Fibroblast of skin of abdomen (primary cell): ENCODE data around the gene KRT72. TPM values are rescaled to one million over a fixed set of nuclear protein-coding genes. Genes with fewer than 3 reads are reported as not detected.

Source experiments
- DNase-seq: peaks from one replicate; pipeline ENCODE4 v3.0.0-alpha.2; 2013
- polyA plus RNA-seq, 2 experiments: library from polyadenylated mRNA; unstranded; fragments of 120-200 nt; gene quantifications; one replicate each; pipeline ENCODE4 v1.2.1, GENCODE V29; 2013; ENCODE audit not compliant: insufficient read length in 2 of 2

The KRT72 gene
- not detected for polyA plus RNA-seq (2013, experiment 1 of 2; ENCODE audit: insufficient read length)
- polyA plus RNA-seq (2013, experiment 2 of 2; ENCODE audit: insufficient read length) = not detected

DNA sequence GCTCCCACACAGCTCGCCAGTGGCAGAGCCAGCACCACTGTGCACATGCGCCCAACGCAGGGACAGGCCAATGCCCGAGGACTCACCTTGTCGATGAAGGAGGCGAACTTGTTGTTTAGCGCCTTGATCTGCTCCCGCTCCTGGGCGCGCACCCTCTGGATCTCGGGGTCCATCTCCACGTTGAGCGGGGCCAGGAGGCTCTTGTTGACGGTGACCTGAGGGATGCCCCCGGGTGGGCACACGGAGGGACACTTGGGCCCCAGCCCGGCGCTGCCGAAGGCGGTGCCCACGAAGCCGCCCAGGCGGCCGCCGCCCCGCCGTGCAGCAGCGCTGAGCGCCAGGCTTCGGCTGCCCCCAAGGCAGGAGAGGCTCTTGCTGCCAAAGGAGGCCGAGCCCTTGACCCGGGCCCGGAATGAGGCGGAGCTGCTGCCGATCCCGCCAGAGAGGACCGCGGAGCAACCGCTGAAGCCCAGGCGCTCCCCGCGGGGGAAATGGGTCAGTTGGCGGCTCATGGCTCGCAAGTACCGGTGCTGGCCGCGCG, at the start of gene KRT72:
Gene KRT72, minus strand, starts transcription at position 523 of the 541 bp plus-strand sequence. Its CDS starts 11 bp downstream, at position 512.
- DNase-seq = no peak

DNA sequence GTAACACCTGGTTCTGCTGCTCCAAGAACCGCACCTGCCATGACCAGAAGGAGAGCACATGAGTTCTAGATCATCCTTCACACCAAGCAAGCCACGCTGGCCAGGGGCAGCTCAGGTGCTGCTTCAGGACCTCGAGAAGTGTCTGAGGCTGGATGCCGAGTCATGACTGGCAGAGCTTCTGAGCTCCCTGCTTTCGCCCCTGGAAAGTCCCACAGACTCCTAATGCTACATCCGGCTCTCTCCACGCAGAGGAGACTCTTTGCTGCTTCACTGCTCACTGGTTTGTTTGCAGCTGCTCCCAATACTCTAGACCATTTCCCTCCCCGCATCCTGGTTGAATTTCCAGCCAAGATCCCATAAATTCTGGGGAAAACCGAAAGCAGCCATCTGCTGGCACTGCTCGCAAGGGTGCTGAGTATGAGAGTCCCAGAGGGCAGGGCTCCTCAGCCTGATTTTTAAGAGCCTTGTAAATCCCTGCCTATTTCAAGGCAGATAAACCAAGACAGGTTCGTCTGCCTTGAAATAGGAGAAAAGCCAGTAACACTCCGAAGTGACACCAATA, 49.3 kb upstream of the KRT72 start:
- no peak for DNase-seq

DNA sequence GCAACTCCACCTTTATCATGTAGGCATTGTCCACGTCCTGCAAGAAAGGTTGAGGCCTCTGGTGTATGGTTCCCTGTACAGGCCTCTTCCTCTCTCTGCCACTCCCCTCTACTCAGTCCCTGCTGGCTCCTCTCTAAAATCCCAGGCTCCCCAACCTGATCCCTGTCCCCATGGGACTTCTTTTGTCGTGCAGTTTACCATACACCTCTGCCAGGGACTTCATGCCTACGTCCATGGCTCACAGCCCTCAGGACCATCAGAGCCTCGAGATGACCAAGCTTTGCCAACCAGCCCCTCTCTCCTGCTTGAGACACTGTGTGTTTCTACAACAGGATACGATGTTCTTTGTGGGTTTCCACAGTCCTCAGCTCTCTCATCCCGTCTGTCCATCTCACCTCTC, 47.8 kb upstream of the KRT72 start:
- no peak for DNase-seq

DNA sequence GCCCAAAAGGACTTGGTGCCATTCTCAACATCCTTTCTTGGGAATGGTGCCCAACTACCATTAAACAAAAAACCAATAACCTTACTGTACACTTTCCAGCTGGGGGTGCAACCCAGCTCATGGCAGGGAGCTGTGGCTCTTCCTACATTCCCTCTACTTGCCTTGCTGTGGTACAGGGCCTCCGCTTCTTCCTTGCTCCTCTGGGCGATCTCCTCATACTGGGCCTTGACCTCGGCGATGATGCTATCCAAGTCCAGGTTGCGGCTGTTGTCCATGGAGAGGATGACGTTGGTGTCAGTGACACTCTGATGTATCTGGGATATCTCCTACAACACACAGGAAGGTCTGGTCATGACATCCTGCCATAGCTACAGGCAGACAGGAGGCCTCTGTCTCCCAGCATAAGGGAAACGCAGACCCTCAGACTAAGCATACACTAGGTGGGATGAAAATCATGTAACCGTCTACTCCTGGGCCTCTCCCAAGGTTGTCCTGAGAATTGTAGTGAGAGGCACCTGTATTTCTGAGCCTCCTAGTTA, 46.8 kb upstream of the KRT72 start:
- DNase-seq = no peak

DNA sequence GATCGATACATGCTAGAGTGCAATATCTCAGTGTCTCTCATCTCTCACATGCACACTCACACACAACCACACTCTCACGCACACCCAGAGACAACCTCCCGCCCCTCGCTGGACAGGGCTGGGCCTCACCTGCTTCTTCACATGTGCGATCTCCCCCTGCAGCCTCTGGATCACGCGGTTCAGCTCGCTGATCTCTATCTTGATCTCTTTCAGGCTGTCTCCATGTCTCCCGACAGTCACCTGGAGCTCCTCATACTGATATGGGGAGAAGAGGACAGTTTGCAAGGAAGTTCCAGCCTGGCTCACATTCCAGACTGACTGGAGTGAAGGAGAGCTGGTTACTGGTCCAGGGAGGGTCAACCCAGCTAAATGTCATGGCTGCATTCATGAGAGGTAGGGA, 46.3 kb upstream of the KRT72 start:
- DNase-seq = no peak

DNA sequence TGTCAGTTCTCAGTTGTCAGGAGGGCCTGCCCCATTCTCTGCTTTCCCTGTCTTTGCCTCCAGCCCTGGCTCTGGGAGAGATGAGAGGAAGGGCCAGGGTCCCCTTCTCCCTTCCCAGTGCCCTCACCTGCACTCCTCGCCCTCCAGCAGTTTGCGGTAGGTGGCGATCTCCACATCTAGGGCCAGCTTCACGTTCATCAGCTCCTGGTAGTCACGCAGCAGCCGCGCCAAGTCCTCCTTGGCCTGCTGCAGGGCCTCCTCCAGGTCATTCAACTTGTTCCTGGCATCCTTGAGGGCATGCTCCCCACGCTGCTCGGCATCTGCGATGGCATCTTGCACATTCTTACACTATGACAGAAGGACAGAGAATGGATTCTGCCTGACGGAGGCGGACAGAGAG, 45.4 kb upstream of the KRT72 start:
- no peak for DNase-seq

DNA sequence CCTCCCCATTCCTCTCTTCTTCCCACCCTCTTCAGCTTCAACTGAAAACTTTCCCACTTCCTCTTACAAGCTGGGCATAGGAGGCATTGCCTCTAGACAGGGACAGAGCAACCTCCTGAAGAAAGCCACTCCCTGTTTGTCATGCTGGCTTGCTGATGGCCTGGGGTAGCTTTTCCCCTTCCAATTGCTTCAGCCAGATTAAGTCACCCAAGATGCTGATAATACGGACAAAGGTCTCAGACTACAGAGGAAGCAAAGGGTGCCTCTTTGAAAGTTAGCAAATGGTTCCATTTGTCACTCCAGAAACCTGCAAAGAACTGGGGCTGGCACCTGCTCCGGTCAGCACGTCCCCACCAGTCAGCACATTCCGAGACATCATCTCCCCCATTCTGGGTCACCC, 44.7 kb upstream of the KRT72 start:
- DNase-seq = no peak

DNA sequence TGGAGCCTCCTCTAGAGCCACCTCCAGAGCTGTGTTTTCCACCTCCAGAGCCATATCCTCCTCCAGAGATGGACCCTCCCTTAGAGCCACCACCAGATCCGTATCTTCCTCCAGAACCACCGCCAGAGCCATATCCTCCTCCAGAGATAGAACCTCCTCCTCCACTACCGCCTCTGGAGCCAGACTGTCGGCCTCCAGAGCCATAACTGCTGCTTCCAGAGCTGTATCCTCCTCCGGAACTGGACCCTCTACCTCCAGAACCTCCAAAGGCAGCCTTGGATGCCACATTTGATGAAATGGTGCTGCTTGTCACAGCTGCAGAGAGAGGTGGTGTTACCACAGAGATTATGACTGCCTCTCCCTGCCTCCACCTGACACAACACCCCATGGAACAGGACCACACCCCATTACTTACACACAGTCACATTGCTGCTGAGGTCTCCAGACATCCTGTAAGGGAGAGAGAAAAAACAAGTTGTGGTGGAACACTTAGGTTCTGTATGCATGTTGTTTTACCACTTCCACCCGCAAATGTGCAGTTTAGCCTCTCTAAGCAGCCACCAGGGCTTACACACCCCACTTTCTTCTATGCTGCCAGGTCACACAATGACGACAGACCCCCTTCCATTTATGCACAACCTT, 44.0 kb upstream of the KRT72 start:
- DNase-seq = no peak

DNA sequence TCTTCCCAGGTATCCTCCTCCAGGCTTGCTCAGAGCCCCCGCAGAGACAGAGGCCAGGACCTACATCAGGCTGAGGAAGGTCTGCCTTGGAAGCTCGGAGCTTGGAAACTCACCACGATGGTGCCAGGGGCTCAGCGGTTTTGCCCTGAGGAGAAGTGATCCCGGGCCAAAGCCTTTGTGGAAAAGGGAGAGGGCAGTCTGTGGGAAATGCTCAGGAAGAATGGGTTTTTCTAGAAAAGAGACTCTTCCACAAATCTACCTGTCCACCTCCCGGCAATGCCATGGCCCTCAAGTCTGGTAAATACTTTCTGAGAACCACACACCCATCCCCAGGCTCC, 42.8 kb upstream of the KRT72 start:
- no peak for DNase-seq

DNA sequence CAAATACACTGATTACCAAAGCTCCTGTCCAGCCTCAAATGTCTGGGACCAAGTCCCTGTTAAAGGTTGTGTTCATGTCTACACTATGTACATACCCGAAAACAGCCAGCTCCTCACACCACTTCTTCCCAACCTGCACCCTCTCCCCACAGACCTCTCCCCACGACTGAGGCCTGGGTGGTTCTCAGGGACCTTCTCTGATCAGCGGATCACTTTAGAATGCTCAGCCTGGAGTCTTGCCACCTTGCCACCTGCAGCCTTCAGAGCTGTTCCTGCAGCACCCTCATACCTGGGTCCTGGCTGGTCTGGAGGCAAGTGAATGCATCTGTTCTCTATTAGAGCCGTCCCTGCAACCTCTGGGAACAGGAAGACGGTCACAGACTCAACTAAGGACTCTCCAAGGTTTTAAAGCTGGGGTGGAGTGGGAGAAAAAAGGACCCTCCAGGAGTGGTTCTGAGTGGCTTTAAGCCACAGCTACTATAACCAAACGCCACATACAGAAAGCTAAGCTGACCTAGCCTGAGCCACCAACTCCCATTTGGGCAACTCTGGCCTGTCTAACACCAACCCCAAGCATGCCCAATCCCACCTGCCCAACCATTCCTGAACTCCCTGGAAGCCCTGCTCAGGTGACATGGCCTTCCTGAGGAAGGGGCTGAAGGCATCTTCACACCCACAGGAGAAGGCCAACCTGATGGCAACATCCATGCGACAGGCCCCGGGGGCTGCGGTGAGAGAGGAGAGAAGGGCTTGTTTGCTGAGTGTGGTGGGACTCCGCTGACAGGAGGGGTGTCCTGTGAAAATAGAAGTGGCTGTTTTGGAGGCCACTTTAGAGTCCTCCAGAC, 42.2 kb upstream of the KRT72 start:
- DNase-seq = no peak

DNA sequence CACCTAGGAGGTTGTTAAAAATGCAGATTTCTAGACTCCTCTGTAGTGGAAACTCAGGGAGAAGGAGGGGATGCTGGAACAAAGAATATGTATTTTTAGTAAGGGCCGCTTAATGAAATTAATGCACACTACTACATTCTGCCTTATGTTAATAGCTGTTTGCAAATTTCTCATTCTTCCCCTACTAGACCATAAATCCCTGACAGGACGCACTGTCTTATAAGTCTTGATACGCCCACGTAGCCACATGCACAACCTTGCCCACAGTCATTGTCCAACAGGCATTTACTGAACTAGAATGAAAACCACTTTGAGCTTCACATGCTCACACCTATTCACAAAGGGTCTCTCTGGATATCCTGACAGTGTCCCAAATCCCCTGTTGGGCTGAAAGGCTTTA, 40.2 kb upstream of the KRT72 start:
- no peak for DNase-seq

DNA sequence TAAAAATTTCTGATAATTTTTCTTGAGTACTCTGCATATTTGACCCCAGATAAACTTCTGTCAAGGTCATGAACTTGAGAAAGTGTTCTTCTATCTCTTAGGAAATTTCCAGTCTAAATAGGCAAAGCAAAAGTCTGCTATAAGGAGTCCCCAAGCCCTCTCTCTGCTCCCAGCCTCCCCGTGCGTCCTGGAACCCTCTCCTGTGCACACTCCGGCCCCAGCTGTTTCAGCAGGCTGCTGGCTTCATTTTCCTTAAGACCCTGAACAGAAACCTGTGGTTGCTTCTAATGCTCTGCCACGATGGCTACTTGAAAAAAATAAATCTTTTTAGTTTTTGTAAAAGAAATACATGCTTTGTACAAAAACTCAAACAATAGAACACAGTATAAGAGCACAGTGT, 36.0 kb upstream of the KRT72 start:
- DNase-seq = no peak

DNA sequence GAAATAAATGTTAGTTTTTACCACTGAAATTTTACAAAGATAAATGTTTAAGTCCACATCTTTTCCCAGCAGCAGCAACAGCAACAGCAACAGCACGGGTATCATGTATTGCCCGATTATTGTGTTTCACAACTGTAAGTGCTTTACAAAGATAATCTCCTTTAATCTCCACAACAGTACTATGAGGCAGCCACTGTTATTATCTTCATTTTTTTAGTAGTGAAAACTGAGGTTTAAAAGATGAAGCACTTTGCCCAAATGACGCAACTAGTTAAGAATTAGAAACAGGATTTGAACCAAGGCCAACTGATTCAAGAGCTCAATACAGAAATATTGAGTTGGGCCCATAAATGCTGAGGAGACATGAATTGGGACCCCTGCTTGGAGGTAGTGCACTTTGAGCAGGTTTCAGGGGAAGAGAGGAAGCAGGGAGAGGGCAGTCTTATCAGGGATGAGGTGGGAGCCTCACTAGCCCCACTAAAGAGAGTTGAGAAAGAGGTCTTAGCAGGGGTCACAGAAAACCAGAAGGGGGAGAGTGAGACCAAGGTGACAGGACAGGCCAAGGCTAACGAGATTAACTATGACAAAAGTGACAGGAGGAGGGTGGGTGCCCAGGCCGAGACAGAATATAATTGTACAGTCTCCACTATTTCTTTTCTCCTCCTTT, 35.5 kb upstream of the KRT72 start:
- no peak for DNase-seq

DNA sequence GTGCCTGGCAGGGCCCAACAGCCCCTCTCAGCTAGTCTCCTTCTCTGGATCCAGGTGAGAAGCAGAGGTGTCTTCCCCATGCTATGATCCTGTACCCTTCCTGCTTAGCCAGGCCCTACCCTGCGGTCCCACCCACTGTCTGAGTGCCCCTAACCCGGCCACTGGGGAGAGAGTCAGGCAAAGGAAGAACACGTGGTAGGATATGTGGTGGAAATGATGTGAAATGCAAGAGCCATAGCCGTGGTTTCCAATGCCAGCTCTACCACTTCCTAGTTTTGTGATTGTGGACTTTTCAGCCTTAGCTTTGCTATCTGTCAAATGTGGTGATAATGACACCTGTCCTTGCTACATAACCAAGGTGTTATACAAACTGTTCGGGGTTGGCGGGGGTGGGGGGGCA, 34.9 kb upstream of the KRT72 start:
- no peak for DNase-seq

DNA sequence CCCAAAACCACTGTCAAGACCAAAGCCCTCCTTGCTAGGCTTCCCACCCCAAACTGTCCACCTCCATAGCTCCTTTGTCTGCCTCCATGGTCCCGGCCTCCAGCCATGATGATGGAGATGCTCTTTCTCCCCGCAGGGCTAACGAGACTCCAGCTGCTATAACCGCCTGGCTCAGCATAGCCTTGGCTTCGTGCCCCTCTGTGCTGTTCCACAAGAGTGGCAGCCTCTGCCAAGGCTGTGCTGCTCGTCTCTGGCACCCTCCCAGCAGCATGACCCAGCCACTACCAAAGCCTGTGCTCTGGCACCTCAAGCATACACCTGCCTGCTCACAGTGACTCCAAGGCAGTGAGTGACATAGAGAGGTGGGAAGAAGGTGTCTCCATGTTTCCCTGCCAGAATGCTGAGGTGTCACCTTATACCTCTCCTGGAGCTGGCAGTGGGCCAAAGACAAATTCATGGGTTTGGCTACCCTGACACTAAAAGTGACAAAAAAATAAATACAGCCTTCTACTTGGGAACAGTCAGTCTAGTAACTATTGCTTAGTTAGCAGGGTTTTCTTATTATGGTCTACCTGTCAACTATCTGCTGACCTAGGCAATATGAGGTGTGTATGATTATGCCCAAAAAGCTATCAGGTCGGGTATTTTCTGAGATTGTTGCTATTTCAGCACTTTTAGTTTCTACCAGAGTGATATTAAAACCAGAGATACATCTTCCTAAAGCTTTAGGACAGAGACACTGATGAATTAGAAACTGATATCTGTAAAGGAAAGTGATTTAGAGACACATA, 33.2 kb upstream of the KRT72 start:
- DNase-seq = no peak

DNA sequence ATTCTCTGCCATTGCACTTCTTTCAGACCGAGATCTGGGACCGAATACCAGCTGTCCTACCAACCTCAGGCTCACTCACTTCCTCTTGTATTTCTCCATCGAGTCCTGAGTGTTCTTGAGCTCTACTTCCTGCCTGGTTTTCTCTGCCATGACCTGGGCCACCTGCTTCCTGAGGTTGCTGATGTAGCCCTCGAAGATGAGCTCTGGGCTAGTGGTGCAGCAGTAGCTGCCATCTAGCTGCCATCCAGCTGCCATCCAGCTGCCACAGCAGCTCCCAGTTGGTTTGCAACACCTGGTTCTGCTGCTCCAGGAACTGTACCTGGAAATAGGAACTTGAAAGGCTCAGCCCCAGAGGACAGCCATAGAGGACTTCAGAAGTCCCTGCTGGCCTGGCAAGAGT, 32.1 kb upstream of the KRT72 start:
- no peak for DNase-seq

DNA sequence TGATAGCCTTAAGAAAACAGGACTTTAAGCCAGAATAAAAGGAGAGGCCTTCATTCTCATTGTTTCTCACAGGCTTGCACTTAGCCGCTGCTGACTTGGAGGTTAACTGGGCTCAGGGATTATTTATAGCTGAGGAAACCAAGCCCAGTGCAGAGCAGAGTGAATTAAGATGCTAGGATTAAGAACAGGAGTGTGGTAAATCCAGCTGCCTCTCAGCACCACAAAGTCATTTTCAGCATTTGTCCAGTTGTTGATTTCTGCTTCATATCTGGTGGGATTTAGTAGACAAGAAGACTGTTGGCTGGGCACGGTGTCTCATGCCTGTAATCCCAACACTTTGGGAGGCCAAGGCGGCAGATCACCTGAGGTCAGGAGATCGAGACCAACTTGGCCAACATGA, 31.4 kb upstream of the KRT72 start:
- DNase-seq = no peak

DNA sequence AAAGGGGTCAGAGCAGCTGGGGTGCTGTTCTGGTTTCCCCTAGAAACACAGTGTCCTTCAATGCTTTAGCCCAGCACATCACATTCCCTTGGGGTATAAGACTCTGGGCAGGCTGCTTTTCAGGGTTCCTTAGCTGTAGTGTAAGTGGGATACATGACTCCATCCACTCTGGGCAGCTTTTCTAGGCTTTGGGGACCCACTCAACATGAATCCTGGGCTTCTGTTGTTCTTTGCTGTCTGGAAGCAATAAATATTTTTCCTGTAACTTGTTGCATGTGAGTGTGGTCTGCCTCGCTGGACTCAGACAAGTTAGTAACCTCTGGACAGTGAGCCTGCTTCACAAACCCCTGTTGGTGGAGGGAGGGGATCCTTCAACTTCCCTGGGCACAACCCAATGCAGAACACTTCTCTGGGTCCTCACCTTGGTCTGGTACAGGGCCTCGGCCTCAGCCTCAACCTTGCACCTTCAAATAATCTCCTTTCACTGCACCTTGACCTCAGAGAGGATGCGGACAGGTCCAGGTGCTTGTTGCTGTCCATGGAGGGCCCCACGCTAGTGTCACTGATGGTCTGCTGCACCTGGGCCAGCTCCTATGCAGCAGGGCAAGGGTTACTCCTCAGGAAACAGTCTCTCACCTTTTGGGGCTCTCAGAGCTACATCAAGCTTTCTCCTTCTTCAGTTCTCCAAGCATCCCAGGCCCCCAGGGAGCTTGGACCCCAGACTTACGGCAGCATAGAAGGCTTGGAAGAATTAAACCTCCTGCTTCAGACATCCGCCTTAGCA, 30.6 kb upstream of the KRT72 start:
- DNase-seq = no peak

DNA sequence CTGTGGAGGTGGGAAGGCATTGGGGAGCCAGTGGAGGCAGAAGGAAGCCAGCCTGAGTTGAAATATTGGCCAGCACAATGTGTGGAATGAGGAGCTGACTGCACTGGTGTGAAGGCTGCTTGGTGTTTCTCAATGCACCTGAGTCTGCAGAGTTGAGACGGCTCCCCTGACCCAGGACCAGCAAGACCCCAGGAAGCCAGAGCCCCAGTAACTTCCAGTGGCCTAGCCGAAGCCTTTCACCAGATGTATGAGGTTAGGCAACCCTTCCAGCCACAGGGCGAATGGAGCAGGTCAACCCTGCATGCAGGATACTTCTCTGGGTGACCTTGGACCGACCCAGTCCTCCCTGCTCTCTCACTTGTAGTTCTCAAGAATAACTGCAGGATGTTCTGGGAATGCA, 30.0 kb upstream of the KRT72 start:
- no peak for DNase-seq

DNA sequence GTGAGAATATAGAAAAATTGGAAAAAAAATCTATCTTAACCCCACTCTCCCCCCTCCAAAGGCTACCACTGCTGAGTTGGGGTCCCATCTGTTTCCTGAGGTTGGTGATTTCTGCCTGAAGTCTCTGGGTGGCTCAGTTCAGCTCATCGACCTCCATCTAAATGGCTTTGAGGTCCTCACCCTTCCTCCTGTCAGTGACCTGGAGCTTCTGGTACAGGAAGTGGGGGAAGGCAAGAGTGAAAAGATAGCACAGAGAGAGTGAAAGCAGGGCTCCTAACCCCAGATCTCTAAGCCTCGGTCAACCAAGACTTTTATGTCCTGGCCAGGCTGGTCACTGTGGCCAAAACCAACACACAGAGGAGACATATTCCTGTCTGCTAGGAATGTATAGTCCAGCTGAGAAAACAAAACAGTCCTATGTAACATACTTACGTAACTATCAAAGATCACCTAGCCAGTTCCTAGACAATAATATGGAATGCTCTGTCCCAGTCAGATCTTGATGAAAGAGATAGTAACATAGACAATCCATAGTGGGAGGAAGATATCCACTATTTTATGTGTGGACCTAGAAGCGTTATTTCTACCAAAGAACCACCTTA, 29.4 kb upstream of the KRT72 start:
- DNase-seq = no peak

DNA sequence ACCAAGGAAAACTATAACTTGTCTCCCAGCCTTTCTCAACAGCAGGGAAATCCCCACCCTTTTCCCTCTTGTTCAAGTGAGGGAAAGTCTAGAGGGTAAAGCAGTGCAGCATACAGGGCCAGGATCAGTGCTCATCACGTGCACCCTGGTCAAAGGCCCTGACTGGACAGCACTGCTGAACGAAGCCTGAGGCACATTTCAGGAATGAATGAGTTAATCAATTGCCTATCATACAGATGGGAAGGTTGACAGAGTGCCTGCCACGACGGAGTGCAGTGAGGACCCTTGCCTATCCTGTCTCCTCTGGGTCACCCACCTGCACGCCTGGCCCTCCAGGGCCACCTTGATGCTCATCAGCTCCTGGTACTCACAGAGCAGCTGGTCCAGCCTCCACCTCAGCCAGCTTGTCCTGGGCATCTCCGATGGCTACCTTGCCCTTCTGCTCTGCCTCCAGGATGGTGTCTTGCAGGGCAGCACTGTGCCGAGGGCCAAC, 28.8 kb upstream of the KRT72 start:
- no peak for DNase-seq
